Mesenchymal stem cell (in vitro differentiated cells and primary cell): Measurements from ENCODE around the gene DPY19L2.
"Not testable (repeated sequence)": the region's sequence is repeated elsewhere in the genome, so short reads cannot be mapped to it uniquely, and the experiment has no call there.

ENCODE experiments used
- DNase-seq: peaks from one replicate; pipeline ENCODE4 v3.0.0-alpha.2; 2013
- H2AFZ ChIP-seq: one replicate; pipeline ENCODE4 v1.6.1; 2013; ENCODE audit warnings: low read depth, mild to moderate bottlenecking, control low read depth, inconsistent platforms, low read length, moderate library complexity
- H2AK5ac ChIP-seq: 2 replicates; pipeline ENCODE4 v1.6.1; 2013; ENCODE audit warnings: low read length, moderate library complexity, mild to moderate bottlenecking, inconsistent platforms; ENCODE audit not compliant: severe bottlenecking
- H2BK120ac ChIP-seq: one replicate; pipeline ENCODE4 v1.6.1; 2013; ENCODE audit warnings: low read depth, mild to moderate bottlenecking, inconsistent platforms, low read length, moderate library complexity
- H2BK12ac ChIP-seq, 2 experiments: one replicate each; pipeline ENCODE4 v1.6.1; 2013; ENCODE audit warnings: inconsistent platforms in 2 of 2, low read length in 2 of 2, mild to moderate bottlenecking in 2 of 2, moderate library complexity in 2 of 2, control low read depth in 1 of 2
- H2BK15ac ChIP-seq: one replicate; pipeline ENCODE4 v1.6.1; 2013; ENCODE audit warnings: mild to moderate bottlenecking, low read depth, inconsistent platforms; ENCODE audit not compliant: poor library complexity, severe bottlenecking
- H2BK5ac ChIP-seq: 2 replicates; pipeline ENCODE4 v1.6.1; 2013; ENCODE audit warnings: low read depth, mild to moderate bottlenecking, low read length, control low read depth, inconsistent platforms; ENCODE audit not compliant: poor library complexity, severe bottlenecking
- H3K14ac ChIP-seq, 2 experiments: one replicate each; pipeline ENCODE4 v1.6.1; 2013; ENCODE audit warnings: inconsistent platforms in 2 of 2, low read length in 2 of 2, control low read depth in 1 of 2, mild to moderate bottlenecking in 1 of 2, moderate library complexity in 1 of 2
- H3K18ac ChIP-seq, 2 experiments: one replicate each; pipeline ENCODE4 v1.6.1; 2013; ENCODE audit warnings: inconsistent platforms in 2 of 2, low read length in 2 of 2, control low read depth in 1 of 2, low read depth in 1 of 2, mild to moderate bottlenecking in 1 of 2
- H3K23ac ChIP-seq, 2 experiments: one replicate each; pipeline ENCODE4 v1.6.1; 2013; ENCODE audit warnings: inconsistent platforms in 2 of 2, low read length in 2 of 2, mild to moderate bottlenecking in 2 of 2, moderate library complexity in 2 of 2, control low read depth in 1 of 2
- H3K27ac ChIP-seq: 2 replicates; pipeline ENCODE4 v1.5.1; 2013; ENCODE audit warnings: mild to moderate bottlenecking, moderate library complexity, low read length, control low read depth, inconsistent platforms; ENCODE audit not compliant: poor library complexity, severe bottlenecking
- H3K27me3 ChIP-seq, 2 experiments: 2 replicates each; pipeline versions ENCODE4 v1.6.1 to v1.7.0; 2013; ENCODE audit warnings: low read length in 2 of 2, mild to moderate bottlenecking in 2 of 2, moderate library complexity in 2 of 2, control low read depth in 1 of 2, inconsistent platforms in 1 of 2; ENCODE audit not compliant: control insufficient read depth in 1 of 2, insufficient read depth in 1 of 2
- H3K36me3 ChIP-seq, 2 experiments: 2 replicates each; pipeline versions ENCODE4 v1.6.1 to v1.7.0; 2013; ENCODE audit warnings: low read length in 2 of 2, control low read depth in 1 of 2, inconsistent platforms in 1 of 2, low read depth in 1 of 2, mild to moderate bottlenecking in 1 of 2; ENCODE audit not compliant: insufficient read depth in 2 of 2, control insufficient read depth in 1 of 2
- H3K4ac ChIP-seq, 2 experiments: one replicate each; pipeline ENCODE4 v1.6.1; 2013; ENCODE audit warnings: inconsistent platforms in 2 of 2, low read length in 2 of 2, mild to moderate bottlenecking in 2 of 2, moderate library complexity in 2 of 2, control low read depth in 1 of 2, low read depth in 1 of 2
- H3K4me1 ChIP-seq: 2 replicates; pipeline ENCODE4 v1.6.1; 2013; ENCODE audit warnings: low read depth, low read length, control low read depth; ENCODE audit not compliant: control insufficient read depth, insufficient read depth
- H3K4me2 ChIP-seq: 2 replicates; pipeline ENCODE4 v1.6.1; 2013; ENCODE audit warnings: low read length, mild to moderate bottlenecking, inconsistent platforms; ENCODE audit not compliant: poor library complexity, severe bottlenecking
- H3K4me3 ChIP-seq, 2 experiments: 2 replicates each; pipeline versions ENCODE4 v1.5.1 to v1.7.0; 2013; ENCODE audit warnings: low read length in 2 of 2, mild to moderate bottlenecking in 2 of 2, control low read depth in 1 of 2, low read depth in 1 of 2; ENCODE audit not compliant: insufficient read depth in 1 of 2
- H3K79me1 ChIP-seq: replicated peaks from 2 replicates; pipeline ENCODE4 v1.6.1; 2013; ENCODE audit warnings: mild to moderate bottlenecking, control low read depth, low read length, inconsistent platforms; ENCODE audit not compliant: poor library complexity, severe bottlenecking
- H3K9ac ChIP-seq: 2 replicates; pipeline ENCODE4 v1.7.0; 2013; ENCODE audit warnings: mild to moderate bottlenecking, low read length, moderate library complexity
- H3K9me3 ChIP-seq: 2 replicates; pipeline ENCODE4 v1.7.0; 2013; ENCODE audit warnings: mild to moderate bottlenecking, low read length; ENCODE audit not compliant: control insufficient read depth
- H4K8ac ChIP-seq: one replicate; pipeline ENCODE4 v1.6.1; 2013; ENCODE audit warnings: inconsistent platforms, mild to moderate bottlenecking, low read length, moderate library complexity
- H4K91ac ChIP-seq: one replicate; pipeline ENCODE4 v1.6.1; 2013; ENCODE audit warnings: mild to moderate bottlenecking, low read length, inconsistent platforms
- WGBS: methylation state at CpG from one replicate; pipeline ENCODE4 v1.1.7; 2013; ENCODE audit warnings: mixed read lengths; 5-methylcytosine and 5-hydroxymethylcytosine counted together

The DPY19L2 gene

DNA sequence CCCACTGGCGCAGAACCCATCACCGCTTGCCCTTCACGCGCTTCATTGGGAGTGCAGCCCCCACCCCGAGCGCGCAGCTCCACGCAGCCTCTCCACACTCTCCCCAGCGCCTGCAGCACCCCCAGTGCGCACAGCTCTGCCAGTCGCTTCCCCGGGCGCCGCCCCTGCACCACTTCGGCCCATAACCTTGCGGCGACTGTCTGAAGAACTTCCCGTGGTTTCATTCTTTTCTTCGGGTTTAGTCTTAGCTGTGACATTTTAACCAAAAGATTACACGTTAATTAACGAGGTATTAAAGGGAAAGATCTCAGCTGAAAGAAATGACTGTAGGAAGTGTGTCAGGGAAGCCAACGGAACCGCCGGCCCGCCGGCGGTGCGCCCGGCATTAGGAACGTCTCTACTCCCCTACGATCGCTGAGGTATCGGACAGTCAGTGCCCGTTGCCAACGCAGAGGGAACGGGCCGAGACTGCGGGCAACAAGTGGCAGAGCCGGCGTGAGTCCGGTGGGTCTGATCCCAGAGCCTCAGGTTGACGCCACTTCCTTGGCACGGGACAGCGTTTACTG lies 590 bp upstream of the DPY19L2 start:
- H2BK12ac ChIP-seq, H2BK120ac ChIP-seq, H2BK5ac ChIP-seq, H3K4ac ChIP-seq, H2AK5ac ChIP-seq, H4K91ac ChIP-seq, H3K9me3 ChIP-seq, H3K79me1 ChIP-seq, H3K27me3 ChIP-seq, H4K8ac ChIP-seq, H3K23ac ChIP-seq, H3K36me3 ChIP-seq, H2BK15ac ChIP-seq, H3K27ac ChIP-seq, H3K4me1 ChIP-seq, H3K14ac ChIP-seq: not testable (repeated sequence)
- Histone ChIP-seq H3K4me3 (peak overlapping the region; percentile 67 to 84), H2AFZ (peak overlapping the region; percentile 0), H3K18ac (peak overlapping the region in 1 of 2 experiments; percentile 1), H3K4me2 (peak overlapping the region; percentile 64), H3K9ac (peak overlapping the region; percentile 61)
- under 1% methylated on average over 34 of the region's 44 CpGs for WGBS
- DNase-seq: peak; percentile 41

GRCh38 chr12:63663005-63663404 lies 5.3 kb downstream of the DPY19L2 start:
- 100% methylated on average over 3 of the region's 7 CpGs for WGBS
- not testable (repeated sequence) for H3K18ac ChIP-seq

GRCh38 chr12:63658501-63658900 lies 9.8 kb downstream of the DPY19L2 start:
- H3K4me3 ChIP-seq, H3K9me3 ChIP-seq, H2AFZ ChIP-seq, H2BK5ac ChIP-seq, H3K4me1 ChIP-seq, H2BK15ac ChIP-seq, H3K27me3 ChIP-seq, H3K4me2 ChIP-seq, H2BK120ac ChIP-seq, H3K36me3 ChIP-seq, H2AK5ac ChIP-seq, H3K79me1 ChIP-seq, H3K9ac ChIP-seq, H2BK12ac ChIP-seq, H3K4ac ChIP-seq, H3K18ac ChIP-seq, H3K27ac ChIP-seq, H3K23ac ChIP-seq, H3K14ac ChIP-seq, H4K8ac ChIP-seq, H4K91ac ChIP-seq, DNase-seq: not testable (repeated sequence)
- WGBS: 97% methylated on average over 1 of the region's 3 CpGs

More at GRCh38 chr12:63663005-63663404, 5.3 kb downstream of the DPY19L2 start:
- not testable (repeated sequence) for H3K79me1 ChIP-seq, H2BK5ac ChIP-seq, H2BK15ac ChIP-seq, DNase-seq, H4K8ac ChIP-seq, H3K27ac ChIP-seq, H3K4me2 ChIP-seq, H3K23ac ChIP-seq, H3K9ac ChIP-seq, H4K91ac ChIP-seq, H3K36me3 ChIP-seq, H2AFZ ChIP-seq, H2BK120ac ChIP-seq, H2BK12ac ChIP-seq, H3K27me3 ChIP-seq, H3K14ac ChIP-seq, H2AK5ac ChIP-seq, H3K4me1 ChIP-seq, H3K4me3 ChIP-seq, H3K4ac ChIP-seq, H3K9me3 ChIP-seq

DNA sequence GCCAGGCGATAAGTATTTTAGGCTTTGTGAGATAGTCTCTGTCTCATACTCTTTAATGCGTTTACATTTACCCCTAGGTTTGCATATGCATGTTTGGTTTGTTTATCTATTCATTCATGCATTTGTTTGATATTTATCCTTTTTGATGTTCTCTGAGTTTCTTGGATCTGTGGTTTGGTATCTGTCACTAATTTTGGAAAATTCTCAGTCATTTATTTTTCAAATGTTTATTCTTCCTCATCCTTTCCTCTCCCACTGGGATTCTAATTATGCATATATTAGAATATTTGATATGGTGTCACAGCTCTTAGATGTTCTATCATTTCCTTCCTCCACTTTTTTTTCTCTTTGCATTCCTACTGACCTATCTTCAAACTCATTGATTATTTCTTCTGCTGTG lies 11.9 kb downstream of the DPY19L2 start:
- not testable (repeated sequence) for H3K4ac ChIP-seq, H3K27ac ChIP-seq, H2BK15ac ChIP-seq, H3K4me1 ChIP-seq, H3K4me3 ChIP-seq, H3K23ac ChIP-seq, H3K9me3 ChIP-seq, H3K14ac ChIP-seq, H3K79me1 ChIP-seq, H2BK5ac ChIP-seq, H4K8ac ChIP-seq, H3K18ac ChIP-seq, H3K36me3 ChIP-seq, DNase-seq, H2AK5ac ChIP-seq, H3K27me3 ChIP-seq, H2AFZ ChIP-seq, H4K91ac ChIP-seq, H2BK120ac ChIP-seq, H2BK12ac ChIP-seq, H3K4me2 ChIP-seq, H3K9ac ChIP-seq
- no CpG with 5 or more reads among the region's 2 CpGs for WGBS
